Panc1 (cell line): ENCODE measurements around the gene MINDY4.

Experiments used
- POLR2AphosphoS5 ChIP-seq: IDR thresholded peaks from 2 replicates; pipeline ENCODE4 v1.6.1; 2012; ENCODE audit warnings: mild to moderate bottlenecking, low read depth, low read length, moderate library complexity
- SIN3A ChIP-seq: IDR thresholded peaks from 2 replicates; pipeline ENCODE4 v1.6.1; 2012; ENCODE audit warnings: low read depth, mild to moderate bottlenecking, low read length, moderate library complexity, borderline replicate concordance; ENCODE audit not compliant: insufficient read depth
- TF ChIP-seq, protein P1 (sequence below): fragments of 450-650 bp; IDR thresholded peaks from 2 replicates; pipeline ENCODE4 v1.5.1; 2017; ENCODE audit warnings: mild to moderate bottlenecking
- TF ChIP-seq, protein P2 (sequence below), 2 experiments: IDR thresholded peaks; 2 replicates each; pipeline ENCODE4 v1.6.1; 2011 to 2012; ENCODE audit warnings: low read depth in 2 of 2, control low read depth in 1 of 2, low read length in 1 of 2, mild to moderate bottlenecking in 1 of 2, moderate library complexity in 1 of 2; ENCODE audit not compliant: insufficient read depth in 1 of 2

DNA sequence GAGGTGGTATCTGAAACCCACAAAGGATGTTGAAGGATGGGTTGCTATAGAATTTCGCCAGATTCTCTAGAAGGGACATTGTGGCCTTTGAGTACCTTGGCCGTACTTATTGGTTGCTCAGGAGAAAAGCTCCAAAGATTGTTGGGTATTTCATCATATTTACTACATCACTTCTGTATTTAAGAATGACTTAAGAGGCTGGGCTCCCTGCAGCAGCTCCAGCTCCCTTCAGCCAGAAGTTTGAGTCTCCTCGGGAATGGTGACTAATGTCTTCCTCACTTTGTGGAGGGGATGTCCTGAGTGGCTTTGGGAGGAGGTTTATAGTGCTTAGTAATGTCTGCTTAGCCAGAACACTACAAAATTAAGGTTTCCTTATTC, 18.1 kb downstream of the MINDY4 start:
- TF ChIP-seq, protein P1, sequence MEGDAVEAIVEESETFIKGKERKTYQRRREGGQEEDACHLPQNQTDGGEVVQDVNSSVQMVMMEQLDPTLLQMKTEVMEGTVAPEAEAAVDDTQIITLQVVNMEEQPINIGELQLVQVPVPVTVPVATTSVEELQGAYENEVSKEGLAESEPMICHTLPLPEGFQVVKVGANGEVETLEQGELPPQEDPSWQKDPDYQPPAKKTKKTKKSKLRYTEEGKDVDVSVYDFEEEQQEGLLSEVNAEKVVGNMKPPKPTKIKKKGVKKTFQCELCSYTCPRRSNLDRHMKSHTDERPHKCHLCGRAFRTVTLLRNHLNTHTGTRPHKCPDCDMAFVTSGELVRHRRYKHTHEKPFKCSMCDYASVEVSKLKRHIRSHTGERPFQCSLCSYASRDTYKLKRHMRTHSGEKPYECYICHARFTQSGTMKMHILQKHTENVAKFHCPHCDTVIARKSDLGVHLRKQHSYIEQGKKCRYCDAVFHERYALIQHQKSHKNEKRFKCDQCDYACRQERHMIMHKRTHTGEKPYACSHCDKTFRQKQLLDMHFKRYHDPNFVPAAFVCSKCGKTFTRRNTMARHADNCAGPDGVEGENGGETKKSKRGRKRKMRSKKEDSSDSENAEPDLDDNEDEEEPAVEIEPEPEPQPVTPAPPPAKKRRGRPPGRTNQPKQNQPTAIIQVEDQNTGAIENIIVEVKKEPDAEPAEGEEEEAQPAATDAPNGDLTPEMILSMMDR = no peak
- TF ChIP-seq, protein P2, sequence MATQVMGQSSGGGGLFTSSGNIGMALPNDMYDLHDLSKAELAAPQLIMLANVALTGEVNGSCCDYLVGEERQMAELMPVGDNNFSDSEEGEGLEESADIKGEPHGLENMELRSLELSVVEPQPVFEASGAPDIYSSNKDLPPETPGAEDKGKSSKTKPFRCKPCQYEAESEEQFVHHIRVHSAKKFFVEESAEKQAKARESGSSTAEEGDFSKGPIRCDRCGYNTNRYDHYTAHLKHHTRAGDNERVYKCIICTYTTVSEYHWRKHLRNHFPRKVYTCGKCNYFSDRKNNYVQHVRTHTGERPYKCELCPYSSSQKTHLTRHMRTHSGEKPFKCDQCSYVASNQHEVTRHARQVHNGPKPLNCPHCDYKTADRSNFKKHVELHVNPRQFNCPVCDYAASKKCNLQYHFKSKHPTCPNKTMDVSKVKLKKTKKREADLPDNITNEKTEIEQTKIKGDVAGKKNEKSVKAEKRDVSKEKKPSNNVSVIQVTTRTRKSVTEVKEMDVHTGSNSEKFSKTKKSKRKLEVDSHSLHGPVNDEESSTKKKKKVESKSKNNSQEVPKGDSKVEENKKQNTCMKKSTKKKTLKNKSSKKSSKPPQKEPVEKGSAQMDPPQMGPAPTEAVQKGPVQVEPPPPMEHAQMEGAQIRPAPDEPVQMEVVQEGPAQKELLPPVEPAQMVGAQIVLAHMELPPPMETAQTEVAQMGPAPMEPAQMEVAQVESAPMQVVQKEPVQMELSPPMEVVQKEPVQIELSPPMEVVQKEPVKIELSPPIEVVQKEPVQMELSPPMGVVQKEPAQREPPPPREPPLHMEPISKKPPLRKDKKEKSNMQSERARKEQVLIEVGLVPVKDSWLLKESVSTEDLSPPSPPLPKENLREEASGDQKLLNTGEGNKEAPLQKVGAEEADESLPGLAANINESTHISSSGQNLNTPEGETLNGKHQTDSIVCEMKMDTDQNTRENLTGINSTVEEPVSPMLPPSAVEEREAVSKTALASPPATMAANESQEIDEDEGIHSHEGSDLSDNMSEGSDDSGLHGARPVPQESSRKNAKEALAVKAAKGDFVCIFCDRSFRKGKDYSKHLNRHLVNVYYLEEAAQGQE (IDR thresholded peaks at IDR 0.05; ENCODE audit: insufficient read depth in 1 of 2, low read depth in 2 of 2, low read length in 1 of 2) = no peak
- TF ChIP-seq SIN3A (no peak), POLR2AphosphoS5 (no peak)
